ENCODE measurements around the gene CAVIN2. TPM values are rescaled to one million over a fixed set of nuclear protein-coding genes. Genes with fewer than 3 reads are reported as not detected.

The CAVIN2 gene
- total RNA-seq, 1 experiment from 2014 or later: 0.28 TPM

DNA sequence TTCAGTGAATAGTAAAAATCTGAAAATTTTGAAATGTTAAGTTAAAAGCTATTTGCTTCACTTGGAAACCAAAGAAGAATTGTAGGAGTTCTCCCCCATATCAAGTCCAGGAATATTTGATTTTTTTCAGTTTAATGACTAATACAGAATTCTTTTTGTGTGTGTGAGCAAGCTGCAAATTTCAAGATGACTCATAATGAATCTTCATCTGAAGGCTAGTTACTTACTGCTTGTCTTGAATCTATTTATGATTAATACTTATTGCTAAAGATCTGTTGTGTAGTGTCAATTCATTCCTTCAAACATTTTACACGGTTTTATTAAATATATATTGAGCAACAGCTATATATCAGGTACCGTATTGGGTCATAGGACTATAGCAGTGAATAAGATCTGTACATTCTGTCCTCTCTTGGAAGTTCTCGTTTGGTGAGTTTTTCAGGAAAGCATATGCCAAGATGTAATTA, 47.8 kb upstream of the CAVIN2 start (continued):
- no peak for TF ChIP-seq GRHL2 (CRISPR knock-in tag; IDR thresholded peaks at IDR 0.05; ENCODE audit: insufficient replicate concordance, severe bottlenecking)

DNA sequence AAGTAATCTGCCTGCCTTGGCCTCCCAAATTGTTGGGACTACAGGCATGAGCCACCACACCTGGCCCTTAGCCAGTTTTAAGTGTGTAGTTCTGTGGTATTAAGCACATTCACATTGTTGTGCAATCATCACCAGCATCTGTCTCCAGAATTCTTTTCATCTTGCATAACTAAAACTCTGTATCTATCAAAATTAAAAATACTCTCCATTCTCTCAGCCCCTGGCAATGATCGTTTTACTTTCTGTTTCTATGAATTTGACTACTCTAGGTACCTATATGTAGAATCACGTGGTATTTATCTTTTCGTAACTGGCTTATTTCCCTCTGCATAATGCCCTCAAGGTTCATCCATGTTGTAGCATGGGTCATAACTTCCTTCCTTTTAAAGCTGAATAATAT, 45.5 kb upstream of the CAVIN2 start:
- ATAC-seq: no peak
- CTCF ChIA-PET: no interaction called here
- H3K27ac Mint-ChIP-seq: no peak overlapping the region
- no peak overlapping the region for H3K4me3 Mint-ChIP-seq
- H3K27me3 Mint-ChIP-seq (ENCODE audit: low read depth): no peaks in the 10 kb centered on the region
- DNase-seq (ENCODE audit: low spot score): no peak
- TF ChIP-seq ZNF263 (CRISPR knock-in tag; IDR thresholded peaks at IDR 0.05; ENCODE audit: low read depth): no peak
- TF ChIP-seq, protein P1, sequence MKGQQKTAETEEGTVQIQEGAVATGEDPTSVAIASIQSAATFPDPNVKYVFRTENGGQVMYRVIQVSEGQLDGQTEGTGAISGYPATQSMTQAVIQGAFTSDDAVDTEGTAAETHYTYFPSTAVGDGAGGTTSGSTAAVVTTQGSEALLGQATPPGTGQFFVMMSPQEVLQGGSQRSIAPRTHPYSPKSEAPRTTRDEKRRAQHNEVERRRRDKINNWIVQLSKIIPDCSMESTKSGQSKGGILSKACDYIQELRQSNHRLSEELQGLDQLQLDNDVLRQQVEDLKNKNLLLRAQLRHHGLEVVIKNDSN (CRISPR knock-in tag; IDR thresholded peaks at IDR 0.05): no peak
- TF ChIP-seq SP1 (CRISPR knock-in tag; conservative IDR thresholded peaks at IDR 0.05): no peak
- no peak for TF ChIP-seq FOXK1 (CRISPR knock-in tag; IDR thresholded peaks at IDR 0.05)
- POLR2A ChIA-PET: no interaction called here
- H3K9me3 Mint-ChIP-seq: peaks cover 13% of the 10 kb centered on the region
- H3K36me3 Mint-ChIP-seq: peaks cover 9% of the 10 kb centered on the region
- H3K4me1 Mint-ChIP-seq: no peaks in the 10 kb centered on the region

GRCh38 chr2:191891656-191892055, 44.8 kb upstream of the CAVIN2 start:
- ChIA-PET POLR2A (no interaction called here), CTCF (no interaction called here)
- Mint-ChIP-seq H3K4me1 (no peaks in the 10 kb centered on the region), H3K4me3 (no peak overlapping the region), H3K36me3 (peaks cover 9% of the 10 kb centered on the region), H3K27ac (no peak overlapping the region), H3K27me3 (ENCODE audit: low read depth) (no peaks in the 10 kb centered on the region), H3K9me3 (peaks cover 13% of the 10 kb centered on the region)
- TF ChIP-seq OVOL2 (CRISPR knock-in tag; IDR thresholded peaks at IDR 0.05; ENCODE audit: borderline replicate concordance): no peak
- TF ChIP-seq, protein P2, sequence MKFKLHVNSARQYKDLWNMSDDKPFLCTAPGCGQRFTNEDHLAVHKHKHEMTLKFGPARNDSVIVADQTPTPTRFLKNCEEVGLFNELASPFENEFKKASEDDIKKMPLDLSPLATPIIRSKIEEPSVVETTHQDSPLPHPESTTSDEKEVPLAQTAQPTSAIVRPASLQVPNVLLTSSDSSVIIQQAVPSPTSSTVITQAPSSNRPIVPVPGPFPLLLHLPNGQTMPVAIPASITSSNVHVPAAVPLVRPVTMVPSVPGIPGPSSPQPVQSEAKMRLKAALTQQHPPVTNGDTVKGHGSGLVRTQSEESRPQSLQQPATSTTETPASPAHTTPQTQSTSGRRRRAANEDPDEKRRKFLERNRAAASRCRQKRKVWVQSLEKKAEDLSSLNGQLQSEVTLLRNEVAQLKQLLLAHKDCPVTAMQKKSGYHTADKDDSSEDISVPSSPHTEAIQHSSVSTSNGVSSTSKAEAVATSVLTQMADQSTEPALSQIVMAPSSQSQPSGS (CRISPR knock-in tag; IDR thresholded peaks at IDR 0.05; ENCODE audit: borderline replicate concordance, low read depth): no peak
- TF ChIP-seq, protein P3, sequence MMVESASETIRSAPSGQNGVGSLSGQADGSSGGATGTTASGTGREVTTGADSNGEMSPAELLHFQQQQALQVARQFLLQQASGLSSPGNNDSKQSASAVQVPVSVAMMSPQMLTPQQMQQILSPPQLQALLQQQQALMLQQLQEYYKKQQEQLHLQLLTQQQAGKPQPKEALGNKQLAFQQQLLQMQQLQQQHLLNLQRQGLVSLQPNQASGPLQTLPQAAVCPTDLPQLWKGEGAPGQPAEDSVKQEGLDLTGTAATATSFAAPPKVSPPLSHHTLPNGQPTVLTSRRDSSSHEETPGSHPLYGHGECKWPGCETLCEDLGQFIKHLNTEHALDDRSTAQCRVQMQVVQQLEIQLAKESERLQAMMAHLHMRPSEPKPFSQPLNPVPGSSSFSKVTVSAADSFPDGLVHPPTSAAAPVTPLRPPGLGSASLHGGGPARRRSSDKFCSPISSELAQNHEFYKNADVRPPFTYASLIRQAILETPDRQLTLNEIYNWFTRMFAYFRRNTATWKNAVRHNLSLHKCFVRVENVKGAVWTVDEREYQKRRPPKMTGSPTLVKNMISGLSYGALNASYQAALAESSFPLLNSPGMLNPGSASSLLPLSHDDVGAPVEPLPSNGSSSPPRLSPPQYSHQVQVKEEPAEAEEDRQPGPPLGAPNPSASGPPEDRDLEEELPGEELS (CRISPR knock-in tag; IDR thresholded peaks at IDR 0.05): no peak
- TF ChIP-seq KAT7 (CRISPR knock-in tag; IDR thresholded peaks at IDR 0.05; ENCODE audit: borderline replicate concordance): no peak
- no peak for DNase-seq (ENCODE audit: low spot score)
- ATAC-seq: no peak

DNA sequence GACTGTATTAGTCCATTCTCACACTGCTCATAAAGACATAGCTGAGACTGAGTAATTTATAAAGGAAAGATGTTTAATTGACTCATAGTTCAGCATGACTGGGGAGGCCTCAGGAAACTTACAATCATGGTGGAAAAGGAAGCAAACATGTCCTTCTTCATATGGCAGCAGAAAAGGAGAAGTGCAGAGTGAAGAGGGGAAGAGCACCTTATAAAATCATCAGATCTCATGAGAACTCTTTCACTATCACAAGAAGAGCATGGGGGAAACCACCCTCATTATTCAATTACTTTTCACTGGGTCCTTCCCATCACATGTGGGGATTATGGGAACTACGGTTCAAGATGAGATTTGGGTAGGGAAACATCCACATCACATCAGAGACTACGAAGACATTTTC, 43.0 kb upstream of the CAVIN2 start:
- peaks cover 13% of the 10 kb centered on the region for H3K9me3 Mint-ChIP-seq
- ChIA-PET CTCF (no interaction called here), POLR2A (no interaction called here)
- no peak overlapping the region for H3K27ac Mint-ChIP-seq
- no peak for ATAC-seq
- peaks cover 9% of the 10 kb centered on the region for H3K36me3 Mint-ChIP-seq
- H3K4me3 Mint-ChIP-seq: no peak overlapping the region
- TF ChIP-seq, protein P4, sequence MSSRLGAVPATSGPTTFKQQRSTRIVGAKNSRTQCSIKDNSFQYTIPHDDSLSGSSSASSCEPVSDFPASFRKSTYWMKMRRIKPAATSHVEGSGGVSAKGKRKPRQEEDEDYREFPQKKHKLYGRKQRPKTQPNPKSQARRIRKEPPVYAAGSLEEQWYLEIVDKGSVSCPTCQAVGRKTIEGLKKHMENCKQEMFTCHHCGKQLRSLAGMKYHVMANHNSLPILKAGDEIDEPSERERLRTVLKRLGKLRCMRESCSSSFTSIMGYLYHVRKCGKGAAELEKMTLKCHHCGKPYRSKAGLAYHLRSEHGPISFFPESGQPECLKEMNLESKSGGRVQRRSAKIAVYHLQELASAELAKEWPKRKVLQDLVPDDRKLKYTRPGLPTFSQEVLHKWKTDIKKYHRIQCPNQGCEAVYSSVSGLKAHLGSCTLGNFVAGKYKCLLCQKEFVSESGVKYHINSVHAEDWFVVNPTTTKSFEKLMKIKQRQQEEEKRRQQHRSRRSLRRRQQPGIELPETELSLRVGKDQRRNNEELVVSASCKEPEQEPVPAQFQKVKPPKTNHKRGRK (CRISPR knock-in tag; IDR thresholded peaks at IDR 0.05; ENCODE audit: borderline replicate concordance): no peak
- no peak for TF ChIP-seq JUN (CRISPR knock-in tag; IDR thresholded peaks at IDR 0.05)
- TF ChIP-seq PRRX2 (CRISPR knock-in tag; IDR thresholded peaks at IDR 0.05): no peak
- no peak for TF ChIP-seq CREM (CRISPR knock-in tag; IDR thresholded peaks at IDR 0.05)
- TF ChIP-seq FOXK1 (CRISPR knock-in tag; IDR thresholded peaks at IDR 0.05): no peak
- TF ChIP-seq, protein P5, sequence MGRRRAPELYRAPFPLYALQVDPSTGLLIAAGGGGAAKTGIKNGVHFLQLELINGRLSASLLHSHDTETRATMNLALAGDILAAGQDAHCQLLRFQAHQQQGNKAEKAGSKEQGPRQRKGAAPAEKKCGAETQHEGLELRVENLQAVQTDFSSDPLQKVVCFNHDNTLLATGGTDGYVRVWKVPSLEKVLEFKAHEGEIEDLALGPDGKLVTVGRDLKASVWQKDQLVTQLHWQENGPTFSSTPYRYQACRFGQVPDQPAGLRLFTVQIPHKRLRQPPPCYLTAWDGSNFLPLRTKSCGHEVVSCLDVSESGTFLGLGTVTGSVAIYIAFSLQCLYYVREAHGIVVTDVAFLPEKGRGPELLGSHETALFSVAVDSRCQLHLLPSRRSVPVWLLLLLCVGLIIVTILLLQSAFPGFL (CRISPR knock-in tag; IDR thresholded peaks at IDR 0.05; ENCODE audit: borderline replicate concordance): no peak
- TF ChIP-seq, protein P6, sequence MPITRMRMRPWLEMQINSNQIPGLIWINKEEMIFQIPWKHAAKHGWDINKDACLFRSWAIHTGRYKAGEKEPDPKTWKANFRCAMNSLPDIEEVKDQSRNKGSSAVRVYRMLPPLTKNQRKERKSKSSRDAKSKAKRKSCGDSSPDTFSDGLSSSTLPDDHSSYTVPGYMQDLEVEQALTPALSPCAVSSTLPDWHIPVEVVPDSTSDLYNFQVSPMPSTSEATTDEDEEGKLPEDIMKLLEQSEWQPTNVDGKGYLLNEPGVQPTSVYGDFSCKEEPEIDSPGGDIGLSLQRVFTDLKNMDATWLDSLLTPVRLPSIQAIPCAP (CRISPR knock-in tag; IDR thresholded peaks at IDR 0.05): no peak
- TF ChIP-seq ERG (CRISPR knock-in tag; IDR thresholded peaks at IDR 0.05): no peak
- no peak for TF ChIP-seq SOX15 (CRISPR knock-in tag; IDR thresholded peaks at IDR 0.05)
- no peak for TF ChIP-seq ZNF425 (CRISPR knock-in tag; conservative IDR thresholded peaks at IDR 0.05)
- TF ChIP-seq ZNF232 (CRISPR knock-in tag; IDR thresholded peaks at IDR 0.05): no peak
- TF ChIP-seq FOXP1 (CRISPR knock-in tag; IDR thresholded peaks at IDR 0.05; ENCODE audit: borderline replicate concordance): no peak
- H3K4me1 Mint-ChIP-seq: no peaks in the 10 kb centered on the region
- DNase-seq (ENCODE audit: low spot score): no peak
- no peaks in the 10 kb centered on the region for H3K27me3 Mint-ChIP-seq (ENCODE audit: low read depth)
